Lower lobe of right lung (tissue), 2 donors: ENCODE results near the gene HEMGN. TPM values are rescaled to one million over a fixed set of nuclear protein-coding genes. Genes with fewer than 3 reads are reported as not detected.
A peak's percentile ranks its signal among the peaks of the same experiment; 100 is the strongest.

Source experiments
- ATAC-seq, 2 donors: fragments of 200-7000 bp; cut with Tn5 transposase; one replicate each; pipeline ENCODE4 v1.9.1; 2020 to 2022; ENCODE audit warnings: mild to moderate bottlenecking in 2 of 2, moderate library complexity in 2 of 2
- DNase-seq: peaks from one replicate; pipeline ENCODE4 v3.0.0-alpha.2; 2020
- H3K27ac ChIP-seq: fragments of 200-600 bp; one replicate; pipeline ENCODE4 v1.8.0; 2022
- H3K27me3 ChIP-seq: fragments of 200-600 bp; one replicate; pipeline ENCODE4 v1.8.0; 2022; ENCODE audit warnings: low read depth
- H3K36me3 ChIP-seq: fragments of 200-600 bp; one replicate; pipeline ENCODE4 v1.8.0; 2022; ENCODE audit warnings: mild to moderate bottlenecking
- H3K4me1 ChIP-seq: fragments of 200-600 bp; one replicate; pipeline ENCODE4 v1.8.0; 2022
- H3K4me3 ChIP-seq: fragments of 200-600 bp; one replicate; pipeline ENCODE4 v1.8.0; 2022; ENCODE audit warnings: mild to moderate bottlenecking
- H3K9me3 ChIP-seq: fragments of 200-600 bp; one replicate; pipeline ENCODE4 v1.8.0; 2022
- CTCF ChIP-seq: fragments of 200-600 bp; IDR thresholded peaks from one replicate; pipeline ENCODE4 v1.8.0; 2022; ENCODE audit warnings: antibody characterized with exemption, mild to moderate bottlenecking
- intact Hi-C: fragments of 100-400 bp; cut with DNase I; formaldehyde crosslinking; loops from one replicate; pipeline ENCODE4 v1.11.0; 2022
- total RNA-seq: library from RNA; stranded (reverse); fragmentation: NEBNext Ultra II Directional; extraction: Animal tissue kit (Norgen Biotek cat#: 25700); gene quantifications from one replicate; pipeline ENCODE4 v1.2.1, GENCODE V29; 2021
- donor health status: DM: no; HTN: yes; CAD: no; lungs with severe emphysema.

HEMGN gene
- total RNA-seq, 1 donor from 2014 or later = 0.56 TPM

GRCh38 chr9:97911528-97911927 is 26.4 kb downstream of the HEMGN start:
- no peak for TF ChIP-seq CTCF
- Histone ChIP-seq H3K36me3 (peaks cover 90% of the 10 kb centered on the region), H3K4me3 (no peak overlapping the region), H3K27me3 (no peaks in the 10 kb centered on the region), H3K9me3 (no peaks in the 10 kb centered on the region), H3K27ac (no peak overlapping the region), H3K4me1 (peaks cover 21% of the 10 kb centered on the region)
- no peak for DNase-seq
- intact Hi-C loops = no loop called here
- no peak for ATAC-seq

- DNase-seq = no peak
- Histone ChIP-seq H3K4me3 (no peak overlapping the region), H3K27me3 (no peaks in the 10 kb centered on the region), H3K27ac (no peak overlapping the region), H3K4me1 (peaks cover 31% of the 10 kb centered on the region), H3K9me3 (no peaks in the 10 kb centered on the region), H3K36me3 (peaks cover 82% of the 10 kb centered on the region)
- intact Hi-C loops = no loop called here
- no peak for ATAC-seq
- TF ChIP-seq CTCF = no peak
Measured at GRCh38 chr9:97910357-97910756, 27.6 kb downstream of the HEMGN start.

DNA sequence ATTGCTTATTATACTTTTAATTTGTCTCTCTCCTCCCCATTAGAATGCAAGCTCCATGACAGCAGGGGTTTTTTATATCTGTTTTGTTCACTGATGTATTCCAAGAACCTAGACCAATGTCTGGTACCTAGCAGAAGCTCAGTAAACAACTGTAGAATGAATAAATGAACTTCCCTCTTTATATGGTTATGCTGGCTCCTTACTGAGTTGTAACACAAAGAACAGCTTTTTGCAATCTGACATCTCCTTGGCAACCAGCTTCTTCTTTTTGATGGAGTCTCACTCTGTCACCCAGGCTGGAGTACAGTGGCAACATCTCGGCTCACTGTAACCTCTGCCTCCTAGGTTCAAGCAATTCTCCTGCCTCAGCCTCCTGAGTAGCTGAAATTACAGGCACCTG is 29.3 kb downstream of the HEMGN start:
- H3K27ac ChIP-seq = peak overlapping the region; percentile 47
- H3K9me3 ChIP-seq = no peaks in the 10 kb centered on the region
- H3K4me3 ChIP-seq = no peak overlapping the region
- peaks cover 76% of the 10 kb centered on the region for H3K36me3 ChIP-seq
- H3K27me3 ChIP-seq = no peaks in the 10 kb centered on the region
- peaks cover 31% of the 10 kb centered on the region for H3K4me1 ChIP-seq
- intact Hi-C loops = no loop called here
- no peak for TF ChIP-seq CTCF
- peak; percentile 50 to 59 for ATAC-seq
- DNase-seq = no peak

GRCh38 chr9:97907632-97908031 is 30.3 kb downstream of the HEMGN start:
- Histone ChIP-seq H3K27ac (peak overlapping the region; percentile 76), H3K9me3 (no peaks in the 10 kb centered on the region), H3K36me3 (peaks cover 76% of the 10 kb centered on the region), H3K4me3 (no peak overlapping the region), H3K4me1 (peaks cover 31% of the 10 kb centered on the region), H3K27me3 (no peaks in the 10 kb centered on the region)
- peak in 1 of 2 donors; percentile 44 for ATAC-seq
- TF ChIP-seq CTCF = no peak
- no peak for DNase-seq
- intact Hi-C loops = no loop called here

GRCh38 chr9:97907046-97907445 is 30.9 kb downstream of the HEMGN start:
- ATAC-seq (peak; percentile 23 to 56), DNase-seq (peak; percentile 70)
- no peak for TF ChIP-seq CTCF
- Histone ChIP-seq H3K27ac (peak overlapping the region; percentile 76), H3K27me3 (no peaks in the 10 kb centered on the region), H3K9me3 (no peaks in the 10 kb centered on the region), H3K4me3 (no peak overlapping the region), H3K36me3 (peaks cover 75% of the 10 kb centered on the region), H3K4me1 (peaks cover 35% of the 10 kb centered on the region)
- intact Hi-C loops = no loop called here
